Stimulated activated naive B cell treated with anti-CD40 and anti-IgM and Interleukin-4, amounts not matched to agents 10 μg/mL and 1 μg/mL and 100 μg/mL, for 72 hours (primary cell): ENCODE results near the gene MYO9B.
A peak's percentile ranks its signal among the peaks of the same experiment; 100 is the strongest.

Source experiments
- ATAC-seq, 2 donors: fragments of 150-1000 bp; cut with Tn5 transposase; replicated peaks; 2 replicates each; pipeline ENCODE4 v1.10.0; 2021; ENCODE audit warnings: moderate library complexity in 1 of 2
- DNase-seq: peaks from one replicate; pipeline ENCODE4 v3.0.0; 2021
- H3K27ac Mint-ChIP-seq: one replicate; pipeline ENCODE4 v1.8.0; 2022; ENCODE audit warnings: mild to moderate bottlenecking, mixed read lengths
- H3K27me3 Mint-ChIP-seq, 2 donors: one replicate each; pipeline ENCODE4 v1.8.0; 2022; ENCODE audit warnings: mixed read lengths in 2 of 2
- H3K36me3 Mint-ChIP-seq, 2 donors: one replicate each; pipeline ENCODE4 v1.8.0; 2022; ENCODE audit warnings: mixed read lengths in 2 of 2, mild to moderate bottlenecking in 1 of 2
- H3K4me1 Mint-ChIP-seq, 2 donors: one replicate each; pipeline ENCODE4 v1.8.0; 2022; ENCODE audit warnings: mixed read lengths in 2 of 2, mild to moderate bottlenecking in 1 of 2
- H3K4me3 Mint-ChIP-seq, 2 donors: one replicate each; pipeline ENCODE4 v1.8.0; 2022; ENCODE audit warnings: mild to moderate bottlenecking in 2 of 2, mixed read lengths in 2 of 2, moderate library complexity in 1 of 2
- H3K9me3 Mint-ChIP-seq, 2 donors: one replicate each; pipeline ENCODE4 v1.8.0; 2022; ENCODE audit warnings: mixed read lengths in 2 of 2, mild to moderate bottlenecking in 1 of 2

MYO9B gene

DNA sequence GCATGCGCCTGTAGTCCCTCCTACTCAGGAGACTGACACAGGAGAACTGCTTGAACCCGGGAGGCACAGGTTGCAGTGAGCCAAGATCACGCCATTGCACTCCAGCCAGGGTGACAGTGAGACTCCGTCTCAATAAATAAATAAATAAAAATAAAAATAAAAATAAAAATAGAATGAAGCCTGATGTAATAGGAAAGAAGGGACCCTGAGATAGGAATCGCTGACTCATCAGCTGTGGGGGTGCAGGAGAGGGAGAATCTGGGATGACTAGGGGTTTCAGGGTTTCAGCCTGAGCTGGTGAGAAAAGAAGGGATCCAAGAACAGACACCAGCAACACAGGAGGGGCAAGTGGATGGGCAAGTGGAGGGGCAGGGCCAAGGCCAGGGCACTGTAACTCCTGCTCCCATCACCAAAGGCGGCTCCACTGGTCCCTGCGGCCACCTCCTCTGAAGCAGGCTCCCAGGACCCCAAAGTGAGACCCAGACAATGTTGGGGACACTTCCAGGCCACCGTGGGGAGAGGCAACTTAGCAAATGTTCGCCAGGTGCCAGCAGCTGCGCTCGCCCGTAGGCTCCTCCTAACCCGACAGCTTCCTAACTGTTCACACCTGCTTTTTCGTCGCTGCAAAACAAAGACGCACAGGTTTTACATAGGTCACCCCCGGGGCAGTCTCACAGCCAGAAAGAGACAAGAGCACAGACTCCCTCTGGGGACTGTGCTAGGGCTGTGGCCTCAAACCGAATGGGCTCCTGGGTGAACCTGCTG, 1.5 kb upstream of the MYO9B start:
- Mint-ChIP-seq H3K27ac (peak overlapping the region; percentile 99), H3K4me3 (peak overlapping the region; percentile 94 to 96), H3K4me1 (peaks cover 47 to 68% of the 10 kb centered on the region in 2 donors), H3K27me3 (no peaks in the 10 kb centered on the region), H3K9me3 (no peaks in the 10 kb centered on the region), H3K36me3 (peaks cover 16 to 46% of the 10 kb centered on the region in 2 donors)
- ATAC-seq = peak in 1 of 2 donors; percentile 2
- no peak for DNase-seq

DNA sequence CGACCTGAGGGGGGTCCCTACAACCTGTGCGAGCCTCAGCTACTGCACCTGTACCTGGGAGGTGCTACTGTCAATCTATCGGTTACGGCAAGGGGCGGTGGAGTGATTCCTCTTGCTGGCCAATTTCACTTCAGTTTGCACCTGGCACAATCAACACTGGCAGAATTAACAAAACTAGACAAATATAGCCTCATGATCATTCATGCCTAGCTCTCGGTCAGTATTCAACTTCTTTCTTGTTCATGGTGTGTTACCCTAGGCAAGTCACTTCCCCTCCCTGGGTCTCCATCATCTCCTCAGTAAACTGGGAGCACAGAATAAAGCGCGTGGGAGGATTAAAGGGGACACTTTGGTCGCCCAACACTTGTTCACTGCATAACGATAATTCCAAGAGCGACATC, 943 bp upstream of the MYO9B start:
- Mint-ChIP-seq H3K36me3 (peaks cover 14 to 48% of the 10 kb centered on the region in 2 donors), H3K9me3 (no peaks in the 10 kb centered on the region), H3K4me1 (peaks cover 51 to 71% of the 10 kb centered on the region in 2 donors)

GRCh38 chr19:17075864-17076542, 426 bp downstream of the MYO9B start:
- ATAC-seq = peak; percentile 1 to 7
- H3K4me1 Mint-ChIP-seq = peaks cover 47 to 73% of the 10 kb centered on the region in 2 donors
- H3K27me3 Mint-ChIP-seq = no peaks in the 10 kb centered on the region
- DNase-seq = peak; percentile 41
- H3K36me3 Mint-ChIP-seq = peaks cover 12 to 43% of the 10 kb centered on the region in 2 donors
- H3K4me3 Mint-ChIP-seq = peak overlapping the region; percentile 94 to 96
- peak overlapping the region; percentile 99 for H3K27ac Mint-ChIP-seq
- H3K9me3 Mint-ChIP-seq = no peaks in the 10 kb centered on the region

More for the DNA sequence above, 943 bp upstream of the MYO9B start:
- no peak for DNase-seq
- Mint-ChIP-seq H3K4me3 (peak overlapping the region; percentile 94 to 96), H3K27me3 (no peaks in the 10 kb centered on the region), H3K27ac (peak overlapping the region; percentile 99)
- ATAC-seq = peak in 1 of 2 donors; percentile 9

DNA sequence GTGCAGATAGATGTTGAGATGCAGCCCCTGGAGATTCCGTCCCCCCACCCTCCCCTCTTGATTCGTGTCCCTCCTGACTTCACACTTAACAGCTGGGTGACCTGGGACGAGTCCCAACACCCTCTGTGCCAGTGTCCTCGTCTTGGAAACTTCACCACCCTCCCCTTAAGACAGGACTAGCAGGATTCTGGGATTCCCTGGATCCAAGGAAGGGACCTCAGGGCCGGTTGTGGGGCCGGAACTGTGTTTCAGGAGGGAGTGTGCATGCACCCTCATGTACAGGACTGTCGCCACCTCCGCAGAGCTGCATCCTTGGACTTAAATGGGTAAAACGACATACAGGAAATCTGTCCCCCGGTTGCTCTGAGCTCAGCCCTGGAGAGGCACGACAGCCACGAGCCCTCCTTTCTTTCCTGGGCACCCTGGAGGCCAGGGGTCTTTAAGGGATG, 990 bp downstream of the MYO9B start:
- Mint-ChIP-seq H3K36me3 (peaks cover 9 to 39% of the 10 kb centered on the region in 2 donors), H3K27ac (peak overlapping the region; percentile 99), H3K27me3 (no peaks in the 10 kb centered on the region), H3K4me3 (peak overlapping the region; percentile 94 to 96), H3K4me1 (peaks cover 46 to 78% of the 10 kb centered on the region in 2 donors), H3K9me3 (no peaks in the 10 kb centered on the region)
- no peak for DNase-seq
- ATAC-seq = no peak

DNA sequence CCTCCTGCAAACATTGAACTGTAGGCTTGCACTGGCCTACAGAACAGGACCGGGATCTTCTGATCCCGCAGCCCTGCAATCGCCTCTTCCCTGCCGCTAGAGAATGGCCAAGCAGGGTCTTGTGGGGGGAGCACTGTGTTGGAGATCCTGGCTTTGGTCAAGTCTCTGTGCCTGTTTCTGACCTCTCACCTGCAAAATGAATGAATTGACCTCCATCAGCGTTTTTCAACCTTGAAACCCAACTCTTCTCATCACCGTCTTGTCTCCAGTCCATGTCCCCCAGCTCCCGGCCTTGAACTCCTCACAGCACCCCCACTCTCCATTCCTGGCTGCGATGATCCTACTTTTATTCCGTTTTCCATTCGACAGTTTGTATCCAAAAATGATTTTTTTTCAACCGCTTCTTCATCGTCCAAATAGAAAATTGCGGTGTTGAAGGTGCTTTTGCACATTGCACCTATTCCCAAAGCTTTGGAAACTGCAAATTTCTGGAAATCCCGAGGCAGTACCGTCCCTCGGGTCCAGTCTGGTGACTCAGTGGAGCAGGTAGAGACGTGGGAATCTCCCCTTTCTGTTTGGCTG, 2.0 kb downstream of the MYO9B start:
- Mint-ChIP-seq H3K9me3 (no peaks in the 10 kb centered on the region), H3K27me3 (no peaks in the 10 kb centered on the region), H3K36me3 (peaks cover 13 to 47% of the 10 kb centered on the region in 2 donors), H3K4me3 (peak overlapping the region; percentile 94 to 96), H3K27ac (no peak overlapping the region), H3K4me1 (peaks cover 54 to 85% of the 10 kb centered on the region in 2 donors)
- DNase-seq (no peak), ATAC-seq (no peak)

DNA sequence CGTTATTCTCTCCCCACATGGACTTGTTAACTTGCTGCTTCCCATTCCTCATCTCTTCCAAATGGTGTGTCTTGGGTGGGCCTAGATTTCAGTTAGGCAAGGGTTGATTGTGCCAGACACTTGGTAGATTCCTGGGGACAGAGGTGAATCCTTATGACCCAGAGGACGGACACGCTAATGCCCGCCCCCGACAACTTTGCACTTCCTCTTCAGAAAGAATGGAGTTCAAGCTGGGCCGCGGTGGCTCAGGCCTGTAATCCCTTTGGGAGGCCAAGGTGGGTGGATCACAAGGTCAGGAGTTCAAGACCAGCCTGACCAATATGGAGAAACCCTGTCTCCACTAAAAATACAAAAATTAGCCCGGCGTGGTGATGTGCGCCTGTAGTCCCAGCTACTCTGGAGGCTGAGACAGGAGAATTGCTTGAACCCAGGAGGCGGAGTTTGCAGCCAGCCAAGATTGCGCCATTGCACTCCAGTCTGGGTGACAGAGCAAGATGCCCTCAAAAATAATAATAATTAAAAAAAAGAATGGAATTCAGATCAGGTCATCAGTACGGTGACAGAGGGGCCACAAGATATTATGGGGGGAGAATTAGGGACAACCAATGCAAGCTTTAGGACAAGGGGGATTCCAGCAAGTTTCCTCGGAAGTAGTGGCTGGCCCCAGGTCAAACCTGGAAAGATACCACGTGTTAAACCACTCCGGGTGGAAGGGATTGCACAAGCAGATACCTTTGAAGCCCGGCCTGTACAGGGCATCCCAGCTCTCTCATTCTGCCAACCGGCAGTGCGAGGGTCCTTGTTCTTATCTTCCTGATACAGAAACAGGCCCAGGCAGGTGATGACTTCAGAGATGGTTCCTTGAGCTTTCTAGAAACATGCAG, 2.7 kb downstream of the MYO9B start:
- no peaks in the 10 kb centered on the region for H3K27me3 Mint-ChIP-seq
- no peaks in the 10 kb centered on the region for H3K9me3 Mint-ChIP-seq
- H3K4me1 Mint-ChIP-seq = peaks cover 54 to 85% of the 10 kb centered on the region in 2 donors
- peak overlapping the region; percentile 42 to 96 for H3K4me3 Mint-ChIP-seq
- no peak for ATAC-seq
- no peak for DNase-seq
- peaks cover 14 to 44% of the 10 kb centered on the region in 2 donors for H3K36me3 Mint-ChIP-seq
- H3K27ac Mint-ChIP-seq = no peak overlapping the region

DNA sequence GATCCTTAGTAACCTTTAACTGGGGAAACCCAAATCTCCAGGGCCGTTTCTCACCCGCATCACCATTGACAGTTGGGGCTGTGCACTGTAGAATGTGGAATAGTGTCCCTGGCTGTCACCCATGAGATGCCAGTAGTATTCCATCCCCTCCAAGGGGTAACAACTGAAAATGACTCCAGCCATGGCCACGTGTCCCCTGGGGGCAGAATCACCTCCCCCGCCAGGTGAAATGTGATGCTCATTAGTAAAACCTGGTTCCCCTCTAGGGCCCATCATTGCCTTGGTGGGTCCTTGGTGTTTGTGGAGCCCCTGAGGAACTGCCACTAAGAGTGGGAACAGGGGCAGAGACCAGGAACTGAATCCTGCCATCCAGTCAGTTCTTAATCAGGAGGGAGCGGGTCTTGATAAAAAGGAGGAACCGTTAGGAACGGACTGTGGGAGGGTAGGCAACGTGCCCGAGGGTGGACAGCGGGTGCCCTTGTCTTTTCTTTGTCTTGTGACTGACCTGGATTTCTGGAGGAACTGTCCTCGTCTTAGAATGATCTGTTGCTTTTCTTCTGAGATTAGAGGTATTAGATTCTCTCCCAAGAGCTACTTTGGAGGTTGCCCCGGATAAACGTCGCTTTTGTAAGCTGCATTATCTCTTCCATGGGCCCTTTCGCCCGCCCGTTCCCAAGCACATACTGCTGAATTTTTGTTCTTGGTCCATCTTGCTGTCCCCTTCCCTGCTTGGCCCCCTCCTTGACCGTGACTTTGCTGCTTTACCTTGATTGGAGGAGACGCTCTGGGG, 3.5 kb downstream of the MYO9B start:
- ATAC-seq (peak in 1 of 2 donors; percentile 8), DNase-seq (peak; percentile 46)
- peaks cover 14 to 38% of the 10 kb centered on the region in 2 donors for H3K36me3 Mint-ChIP-seq
- H3K4me1 Mint-ChIP-seq = peaks cover 49 to 77% of the 10 kb centered on the region in 2 donors
- peak overlapping the region; percentile 80 to 81 for H3K4me3 Mint-ChIP-seq
- peak overlapping the region; percentile 93 for H3K27ac Mint-ChIP-seq
- H3K9me3 Mint-ChIP-seq = no peaks in the 10 kb centered on the region
- no peaks in the 10 kb centered on the region for H3K27me3 Mint-ChIP-seq

DNA sequence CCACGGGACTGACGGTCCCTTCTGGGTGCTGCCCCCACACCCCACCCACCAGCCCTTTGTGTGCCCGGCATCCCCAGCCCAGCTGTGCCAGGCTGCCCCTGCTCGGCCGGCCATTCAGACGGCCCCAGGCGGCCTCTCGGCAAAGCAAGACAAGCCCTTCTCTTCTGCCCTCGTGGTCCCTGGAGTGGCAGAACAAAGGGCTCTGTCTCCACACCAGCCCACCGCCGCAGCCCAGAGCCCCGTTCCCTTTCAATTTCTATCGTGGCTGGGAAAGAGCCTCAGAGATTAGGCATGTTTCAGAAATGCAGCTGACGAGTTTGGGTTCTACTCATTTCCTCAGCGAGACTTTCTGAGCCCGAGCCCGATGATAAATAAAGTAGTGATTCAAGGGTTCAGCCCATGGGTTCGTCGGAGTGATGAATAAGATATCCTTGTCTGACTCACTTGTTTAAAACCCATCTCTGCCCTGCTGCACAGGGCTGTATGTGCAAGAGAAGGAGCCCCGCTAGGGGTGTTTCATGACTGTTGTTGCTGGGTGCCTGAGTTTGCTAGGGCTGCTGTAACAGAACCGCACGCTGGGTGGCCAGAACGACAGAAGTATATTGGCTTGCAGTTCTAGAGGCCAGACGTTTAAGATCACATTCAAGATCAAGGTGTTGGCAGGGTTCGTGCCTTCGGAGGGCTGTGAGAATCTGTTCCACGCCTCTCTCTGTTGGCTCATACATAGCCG, 4.3 kb downstream of the MYO9B start:
- Mint-ChIP-seq H3K9me3 (no peaks in the 10 kb centered on the region), H3K27ac (peak overlapping the region; percentile 93), H3K27me3 (no peaks in the 10 kb centered on the region), H3K4me1 (peaks cover 47 to 72% of the 10 kb centered on the region in 2 donors), H3K36me3 (peaks cover 14 to 38% of the 10 kb centered on the region in 2 donors), H3K4me3 (peak overlapping the region; percentile 80 to 81)
- DNase-seq (peak; percentile 62), ATAC-seq (peak; percentile 45 to 65)

DNA sequence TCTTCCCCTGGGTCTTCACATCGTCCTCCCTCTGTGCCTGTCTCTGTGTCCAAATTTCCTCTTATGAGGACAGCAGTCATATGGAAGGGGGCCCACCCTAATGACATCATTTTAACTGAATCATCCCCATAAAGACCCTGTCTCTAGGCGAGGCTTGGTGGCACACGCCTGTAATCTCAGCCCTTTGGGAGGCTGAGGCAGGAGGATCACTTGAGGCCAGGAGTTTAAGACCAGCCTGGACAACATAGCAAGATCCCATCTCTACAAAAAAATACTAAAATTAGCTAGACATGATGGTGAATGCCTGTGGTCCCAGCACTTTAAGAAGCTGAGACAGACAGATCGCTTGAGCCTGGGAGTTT, 4.8 kb downstream of the MYO9B start:
- DNase-seq (no peak), ATAC-seq (no peak)
- no peaks in the 10 kb centered on the region for H3K9me3 Mint-ChIP-seq
- peaks cover 18 to 41% of the 10 kb centered on the region in 2 donors for H3K36me3 Mint-ChIP-seq
- no peaks in the 10 kb centered on the region for H3K27me3 Mint-ChIP-seq
- H3K4me3 Mint-ChIP-seq = peak overlapping the region; percentile 80 to 81
- H3K27ac Mint-ChIP-seq = peak overlapping the region; percentile 93
- H3K4me1 Mint-ChIP-seq = peaks cover 52 to 77% of the 10 kb centered on the region in 2 donors

GRCh38 chr19:17081672-17082630, 6.4 kb downstream of the MYO9B start:
- peak; percentile 10 to 27 for ATAC-seq
- Mint-ChIP-seq H3K36me3 (peaks cover 16 to 52% of the 10 kb centered on the region in 2 donors), H3K9me3 (no peaks in the 10 kb centered on the region), H3K27me3 (no peaks in the 10 kb centered on the region), H3K4me3 (peak overlapping the region; percentile 66 to 77), H3K27ac (peak overlapping the region; percentile 89), H3K4me1 (peaks cover 53 to 79% of the 10 kb centered on the region in 2 donors)
- DNase-seq = no peak

DNA sequence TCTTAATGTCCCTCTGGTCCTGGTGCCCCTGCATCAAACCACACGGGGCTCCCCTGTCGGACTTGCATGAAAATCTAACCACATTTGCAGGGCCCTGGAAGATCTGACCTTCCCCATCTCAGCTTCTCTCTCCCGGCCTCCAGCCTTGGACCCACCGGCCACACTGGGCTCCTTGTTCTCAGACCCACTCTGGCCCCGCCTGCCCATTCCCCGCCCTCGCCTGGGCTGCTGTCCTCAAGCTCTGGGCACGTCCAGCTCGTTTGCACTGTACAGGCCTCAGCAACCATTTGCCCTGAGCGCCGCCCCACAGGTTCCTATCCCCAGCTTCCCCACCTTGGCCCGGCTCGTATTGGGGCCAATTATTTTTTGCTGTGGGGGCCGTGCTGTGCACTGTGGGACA, 10.5 kb downstream of the MYO9B start:
- peaks cover 3 to 5% of the 10 kb centered on the region in 2 donors for H3K9me3 Mint-ChIP-seq
- DNase-seq (no peak), ATAC-seq (no peak)
- no peak overlapping the region for H3K4me3 Mint-ChIP-seq
- H3K4me1 Mint-ChIP-seq = peaks cover 52 to 75% of the 10 kb centered on the region in 2 donors
- H3K27ac Mint-ChIP-seq = peak overlapping the region; percentile 80
- peaks cover 30 to 59% of the 10 kb centered on the region in 2 donors for H3K36me3 Mint-ChIP-seq
- H3K27me3 Mint-ChIP-seq = no peaks in the 10 kb centered on the region

- H3K4me3 Mint-ChIP-seq = no peak overlapping the region
- H3K36me3 Mint-ChIP-seq = peaks cover 30 to 60% of the 10 kb centered on the region in 2 donors
- no peak for ATAC-seq
- no peaks in the 10 kb centered on the region for H3K27me3 Mint-ChIP-seq
- H3K9me3 Mint-ChIP-seq = peaks cover 3 to 5% of the 10 kb centered on the region in 2 donors
- DNase-seq = no peak
- peaks cover 51 to 75% of the 10 kb centered on the region in 2 donors for H3K4me1 Mint-ChIP-seq
- H3K27ac Mint-ChIP-seq = peak overlapping the region; percentile 26
Observed at GRCh38 chr19:17086834-17087233, 11.3 kb downstream of the MYO9B start.
